DMS53 treated with DMSO at 0.1 percent for 48 hours (cell line): Measurements from ENCODE around the gene DTX4.
"Not testable (repeated sequence)": the region's sequence is repeated elsewhere in the genome, so short reads cannot be mapped to it uniquely, and the experiment has no call there.

Experiments
- DNase-seq: peaks from one replicate; lab custom pipeline; 2025; ENCODE audit not compliant: unreplicated experiment; lab: John Stamatoyannopoulos, UW

Gene DTX4

GRCh38 chr11:59171508-59172322 is at the start of gene DTX4:
TSS of gene DTX4 (plus strand) at chr11:59172132. CDS start at chr11:59172596, 464 bp downstream.
- peak; percentile 67 for DNase-seq

GRCh38 chr11:59135648-59136461 is 36.1 kb upstream of the DTX4 start:
- peak; percentile 47 for DNase-seq

- not testable (repeated sequence) for DNase-seq
Measured at GRCh38 chr11:59136551-59136950, 35.4 kb upstream of the DTX4 start.

- no peak for DNase-seq
Measured at GRCh38 chr11:59137190-59137589, 34.7 kb upstream of the DTX4 start.

- DNase-seq = no peak
Measured at GRCh38 chr11:59138643-59139042, 33.3 kb upstream of the DTX4 start.

GRCh38 chr11:59141191-59141590 is 30.7 kb upstream of the DTX4 start:
- no peak for DNase-seq

- DNase-seq = peak; percentile 0
Measured at GRCh38 chr11:59141673-59142460, 30.1 kb upstream of the DTX4 start.

- peak; percentile 64 for DNase-seq
Measured at GRCh38 chr11:59142530-59143507, 29.1 kb upstream of the DTX4 start, which contains the start of gene FAM111A. TSS of gene FAM111A (plus strand) at chr11:59142856. CDS start at chr11:59148873, 6,017 bp downstream.

GRCh38 chr11:59144096-59144495 is 27.8 kb upstream of the DTX4 start:
- no peak for DNase-seq

GRCh38 chr11:59144579-59145345 is 27.2 kb upstream of the DTX4 start:
- peak; percentile 77 for DNase-seq

- no peak for DNase-seq
Measured at GRCh38 chr11:59145534-59145933, 26.4 kb upstream of the DTX4 start.

- DNase-seq = no peak
Measured at GRCh38 chr11:59151761-59152160, 20.2 kb upstream of the DTX4 start.

GRCh38 chr11:59152312-59152951 is 19.5 kb upstream of the DTX4 start:
- no peak for DNase-seq

- no peak for DNase-seq
Measured at GRCh38 chr11:59154610-59155009, 17.3 kb upstream of the DTX4 start.

- no peak for DNase-seq
Measured at GRCh38 chr11:59157433-59157832, 14.5 kb upstream of the DTX4 start.

- DNase-seq = peak; percentile 68
Measured at GRCh38 chr11:59158206-59159068, 13.5 kb upstream of the DTX4 start.

- no peak for DNase-seq
Measured at GRCh38 chr11:59164028-59164427, 7.9 kb upstream of the DTX4 start.
